GM21529 (cell line): ENCODE measurements around the gene SYNGR1.
"Not testable (repeated sequence)": the region's sequence is repeated elsewhere in the genome, so short reads cannot be mapped to it uniquely, and the experiment has no call there.

Experiments
- ATAC-seq: cut with Tn5 transposase; IDR thresholded peaks from one replicate; pipeline ENCODE4 v1.9.1; 2021; ENCODE audit not compliant: unreplicated experiment

SYNGR1 gene

DNA sequence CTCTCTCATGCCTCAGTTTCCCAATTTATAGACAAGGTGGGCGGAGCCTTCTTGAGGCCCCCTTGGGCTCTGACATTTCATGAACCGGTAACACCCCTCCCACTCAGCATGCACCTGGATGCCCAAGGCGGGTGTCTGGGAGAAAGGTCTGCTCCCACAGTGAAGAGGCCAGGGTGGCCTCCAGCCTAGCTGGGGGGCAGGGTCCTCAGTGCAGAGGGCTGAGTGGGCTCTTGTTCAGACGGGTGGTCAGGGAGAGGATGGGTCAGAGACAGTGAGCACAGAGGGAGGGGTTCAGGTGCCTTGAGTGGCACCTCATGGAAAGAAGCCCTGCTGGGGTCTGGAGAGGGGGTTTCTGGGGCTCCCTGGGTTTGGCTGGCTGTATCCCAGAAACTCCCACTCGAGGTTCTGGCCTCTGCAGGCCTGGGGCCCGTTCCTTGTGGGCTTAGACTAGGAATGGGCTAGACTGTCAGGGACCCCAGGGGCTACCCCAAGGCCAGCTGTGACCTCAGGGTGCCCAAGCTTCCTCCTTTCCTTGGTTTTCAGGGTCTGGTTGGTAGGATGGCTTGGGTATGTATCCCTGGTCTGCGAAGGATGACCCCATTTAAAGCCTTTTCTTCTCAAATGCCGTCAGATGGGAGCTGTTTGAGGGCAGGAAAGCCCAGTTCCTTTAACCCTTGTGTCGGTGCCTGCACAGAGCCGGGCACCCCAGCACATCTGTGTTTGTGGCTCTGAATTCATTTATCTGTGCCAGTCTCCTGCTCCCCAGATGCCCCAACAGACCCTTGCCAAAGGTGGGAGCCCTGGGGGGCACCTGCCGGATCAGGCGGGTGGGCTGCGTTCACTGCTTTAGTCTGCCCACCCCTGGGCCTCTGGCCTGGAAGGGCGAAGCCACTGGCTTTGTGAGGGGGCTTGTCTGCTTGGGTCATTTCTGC, 1.2 kb downstream of the SYNGR1 start:
- ATAC-seq = no peak

DNA sequence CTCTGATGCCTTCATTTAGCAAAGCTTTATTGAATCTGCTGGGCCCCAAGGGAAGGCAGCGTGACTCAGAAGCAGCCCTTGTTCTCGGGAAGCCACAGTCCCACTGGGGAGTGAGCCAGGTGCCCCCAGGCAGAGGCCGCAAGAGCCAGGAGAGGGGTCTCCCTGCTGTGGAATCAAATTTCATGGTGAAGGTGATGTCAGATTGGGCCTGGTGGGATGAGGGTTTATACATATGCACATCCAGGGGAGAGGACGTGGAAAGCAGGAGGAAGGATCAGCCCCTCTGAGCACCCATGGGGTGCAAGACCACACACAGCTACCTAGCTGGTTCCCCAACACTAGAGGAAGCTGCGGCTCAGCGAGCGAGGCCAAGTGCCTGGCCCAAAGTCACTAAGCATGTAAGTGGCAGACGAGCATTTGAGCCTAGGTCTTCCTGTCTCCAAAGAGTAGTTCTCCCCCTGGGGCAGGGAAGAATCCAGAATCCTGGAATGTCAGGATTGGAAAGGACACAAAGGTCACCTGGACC, 2.0 kb downstream of the SYNGR1 start:
- no peak for ATAC-seq

DNA sequence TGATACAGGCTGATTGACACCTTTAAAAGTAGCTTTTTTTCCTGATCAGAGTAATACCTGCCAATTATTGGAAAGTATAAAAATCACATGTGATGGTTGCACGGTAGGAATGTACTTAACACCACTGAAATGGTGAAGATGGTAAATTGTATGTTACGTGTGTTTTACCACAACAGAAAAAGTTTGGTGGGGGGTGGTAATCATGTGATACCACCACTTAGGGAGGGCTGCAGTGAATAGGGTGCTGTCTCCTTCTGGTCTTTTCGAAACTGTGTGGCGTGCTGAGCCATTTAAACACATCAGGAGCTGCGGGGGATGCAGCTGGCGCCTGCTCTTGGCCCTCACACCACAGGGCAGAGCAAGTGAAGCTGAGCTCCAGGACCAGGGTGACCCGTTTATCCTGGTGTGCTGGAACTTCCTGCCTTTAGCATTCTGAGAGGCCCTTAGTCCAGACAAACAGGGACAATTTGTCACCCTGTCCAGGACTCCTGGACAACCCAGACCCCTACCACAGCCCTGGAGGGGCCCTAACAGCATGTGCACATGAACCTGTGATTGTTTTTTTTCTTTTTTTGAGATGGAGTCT, 2.6 kb downstream of the SYNGR1 start:
- ATAC-seq = no peak

DNA sequence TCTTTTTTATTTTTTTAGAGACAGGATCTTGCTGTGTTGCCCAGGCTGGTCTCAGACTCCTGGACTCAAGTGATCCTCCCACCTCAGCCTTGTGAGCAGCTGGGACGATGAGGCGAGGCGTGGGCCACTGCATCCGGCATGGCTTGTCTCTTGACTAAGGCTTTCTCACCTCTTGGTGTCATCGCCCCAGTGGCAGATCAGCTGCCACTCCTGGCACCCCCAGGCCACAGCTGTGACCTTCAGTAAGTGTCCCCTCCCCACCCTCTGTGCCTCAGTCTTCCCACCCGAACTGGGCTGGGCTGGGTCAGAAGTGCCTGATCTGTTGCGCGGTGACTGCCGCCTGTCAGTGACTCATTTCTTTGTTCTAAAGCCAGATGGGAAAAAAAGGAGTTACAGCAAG, 3.6 kb downstream of the SYNGR1 start:
- ATAC-seq = no peak

DNA sequence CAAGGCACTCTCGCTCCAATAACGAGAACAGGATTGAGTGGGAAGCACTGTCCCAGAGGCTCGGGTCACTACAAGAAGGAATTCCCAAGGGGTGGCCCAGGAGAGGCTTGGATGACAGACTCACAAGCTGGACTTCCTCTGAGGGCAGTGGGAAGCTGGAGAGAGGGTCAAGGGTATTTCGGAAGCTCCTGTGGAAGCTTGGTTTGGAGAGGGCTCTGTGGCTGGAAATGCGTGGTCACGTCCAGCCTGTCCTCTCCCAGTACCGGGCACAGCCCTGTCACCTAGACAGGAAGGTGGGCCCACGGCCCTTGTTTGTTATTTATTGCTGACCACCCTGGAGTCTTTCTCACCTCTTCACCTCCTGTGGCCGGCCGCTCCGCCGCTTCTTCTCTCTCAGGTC, 5.3 kb downstream of the SYNGR1 start:
- no peak for ATAC-seq

DNA sequence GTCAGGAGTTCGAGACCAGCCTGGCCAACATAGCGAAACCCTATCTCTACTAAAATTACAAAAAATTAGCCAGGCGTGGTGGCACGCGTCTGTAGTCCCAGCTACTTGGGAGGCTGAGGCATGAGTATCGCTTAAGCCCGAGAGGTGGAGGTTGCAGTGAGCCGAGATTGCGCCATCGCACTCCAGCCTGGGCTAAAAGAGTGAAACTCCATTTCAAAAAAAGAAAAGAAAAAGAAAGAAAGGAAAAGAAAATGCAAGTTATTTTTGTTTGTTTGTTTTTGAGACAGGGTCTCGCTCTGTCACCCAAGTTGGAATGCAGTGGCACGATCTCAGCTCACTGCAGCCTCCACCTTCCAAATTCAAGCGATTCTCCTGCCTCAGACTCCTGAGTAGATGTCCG, 6.0 kb downstream of the SYNGR1 start:
- not testable (repeated sequence) for ATAC-seq

DNA sequence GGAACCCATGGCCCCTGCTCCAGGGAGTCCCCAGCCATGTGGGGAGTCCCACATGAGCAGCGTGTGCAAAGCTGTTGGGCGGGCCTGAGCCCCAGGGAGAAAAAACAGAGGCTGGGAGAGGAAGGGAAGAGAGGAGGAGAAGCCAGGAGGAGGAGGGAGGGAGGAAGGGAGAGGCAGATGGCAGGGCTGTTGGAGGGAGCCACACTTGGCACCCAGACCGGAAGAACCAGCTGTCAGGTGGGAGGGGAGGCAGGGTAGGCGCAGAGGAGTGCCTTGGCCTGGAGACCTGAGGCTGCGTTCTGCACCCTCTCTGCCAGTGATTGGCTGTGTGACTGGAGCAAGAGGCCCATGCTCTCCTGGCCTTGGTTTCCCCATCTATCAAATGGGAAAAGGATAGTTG, 6.7 kb downstream of the SYNGR1 start:
- ATAC-seq = no peak

DNA sequence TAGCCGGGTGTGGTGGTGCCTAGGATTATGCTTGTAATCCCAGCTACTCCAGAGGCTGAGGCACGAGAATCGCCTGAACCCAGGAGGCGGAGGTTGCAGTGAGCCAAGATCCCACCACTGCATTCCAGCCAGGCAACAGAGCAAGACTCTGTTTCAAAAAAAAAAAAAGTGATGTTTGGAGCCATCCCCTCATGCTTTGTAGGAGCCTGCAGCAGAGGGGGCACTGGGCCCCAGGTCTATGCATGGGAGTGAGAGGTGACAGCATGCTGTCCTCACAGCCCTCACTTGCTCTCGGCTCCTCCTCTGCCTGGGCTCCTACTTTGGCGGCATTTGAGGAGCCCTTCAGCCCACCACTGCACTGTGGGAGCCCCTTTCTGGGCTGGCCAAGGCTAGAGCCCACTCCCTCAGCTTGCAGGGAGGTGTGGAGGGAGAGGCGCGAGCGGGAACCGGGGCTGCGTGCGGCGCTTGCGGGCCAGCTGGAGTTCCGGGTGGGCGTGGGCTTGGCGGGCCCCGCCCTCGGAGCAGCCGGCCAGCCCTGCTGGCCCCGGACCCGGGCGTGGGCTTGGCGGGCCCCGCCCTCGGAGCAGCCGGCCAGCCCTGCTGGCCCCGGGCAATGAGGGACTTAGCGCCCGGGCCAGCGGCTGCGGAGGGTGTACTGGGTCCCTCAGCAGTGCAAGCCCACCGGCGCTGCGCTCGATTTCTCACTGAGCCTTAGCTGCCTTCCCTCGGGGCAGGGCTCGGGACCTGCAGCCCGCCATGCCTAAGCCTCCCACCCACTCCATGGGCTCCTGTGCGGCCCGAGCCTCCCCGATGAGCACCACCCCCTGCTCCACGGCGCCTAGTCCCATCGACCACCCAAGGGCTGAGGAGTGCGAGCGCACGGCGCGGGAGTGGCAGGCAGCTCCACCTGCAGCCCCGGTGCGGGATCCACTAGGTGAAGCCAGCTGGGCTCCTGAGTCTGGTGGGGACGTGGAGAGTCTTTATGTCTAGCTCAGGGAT, 7.6 kb downstream of the SYNGR1 start:
- not testable (repeated sequence) for ATAC-seq

DNA sequence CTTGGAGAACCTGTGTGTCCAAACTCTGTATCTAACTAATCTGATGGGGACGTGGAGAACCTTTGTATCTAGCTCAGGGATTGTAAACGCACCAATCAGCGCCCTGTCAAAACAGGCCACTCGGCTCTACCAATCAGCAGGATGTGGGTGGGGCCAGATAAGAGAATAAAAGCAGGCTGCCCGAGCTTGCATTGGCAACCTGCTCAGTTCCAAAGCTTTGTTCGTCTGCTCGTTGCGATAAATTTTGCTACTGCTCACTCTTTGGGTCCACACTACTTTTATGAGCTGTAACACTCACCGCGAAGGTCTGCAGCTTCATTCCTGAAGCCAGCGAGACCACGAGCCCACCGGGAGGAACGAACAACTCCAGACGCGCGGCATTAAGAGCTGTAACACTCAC, 8.4 kb downstream of the SYNGR1 start:
- ATAC-seq = not testable (repeated sequence)

DNA sequence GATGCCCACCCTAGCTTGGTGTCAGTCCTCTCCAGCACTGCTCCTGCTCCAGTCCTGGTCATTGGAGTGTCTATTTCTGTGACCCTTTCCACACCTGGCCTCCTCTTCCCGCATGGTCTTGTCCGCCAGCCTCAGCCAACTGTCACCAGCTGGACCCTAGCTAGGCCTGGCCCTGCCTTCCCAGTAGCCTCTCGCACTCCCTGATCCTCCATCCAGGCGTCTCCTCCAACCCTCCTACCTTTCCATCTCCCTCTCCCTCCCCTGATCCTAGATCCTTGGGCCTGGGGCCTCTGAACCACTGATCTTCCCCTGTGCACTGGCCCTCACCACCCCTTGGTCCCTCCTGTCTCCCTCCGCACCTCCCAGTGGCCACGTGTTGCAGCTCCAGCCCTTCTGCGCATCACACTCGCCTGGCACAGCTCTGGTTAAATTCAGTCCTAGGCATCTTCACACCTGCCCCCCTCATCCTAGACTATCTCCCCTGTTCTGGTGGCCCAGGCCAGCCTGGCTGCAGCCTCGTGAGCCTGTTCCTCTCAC, 9.9 kb downstream of the SYNGR1 start:
- ATAC-seq = no peak

DNA sequence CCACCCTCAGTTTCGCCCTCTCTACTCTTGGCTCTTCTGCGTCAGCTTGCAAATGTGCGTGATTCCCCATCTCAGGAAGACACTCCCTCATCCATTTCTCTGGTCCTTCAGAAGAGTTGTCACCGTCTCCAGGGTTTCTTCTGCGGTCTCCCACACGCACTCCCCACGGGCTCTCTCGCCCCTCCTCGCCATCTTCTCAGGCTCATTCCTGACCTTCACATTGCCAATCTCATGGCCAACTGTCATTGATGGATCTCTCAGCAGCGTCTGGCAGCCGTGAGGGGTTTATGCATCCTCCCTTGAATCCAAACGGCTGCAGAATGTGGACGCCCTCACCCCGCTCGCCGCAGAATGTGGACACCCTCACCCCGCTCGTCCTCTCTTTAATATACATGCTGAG, 10.5 kb downstream of the SYNGR1 start:
- ATAC-seq = no peak

DNA sequence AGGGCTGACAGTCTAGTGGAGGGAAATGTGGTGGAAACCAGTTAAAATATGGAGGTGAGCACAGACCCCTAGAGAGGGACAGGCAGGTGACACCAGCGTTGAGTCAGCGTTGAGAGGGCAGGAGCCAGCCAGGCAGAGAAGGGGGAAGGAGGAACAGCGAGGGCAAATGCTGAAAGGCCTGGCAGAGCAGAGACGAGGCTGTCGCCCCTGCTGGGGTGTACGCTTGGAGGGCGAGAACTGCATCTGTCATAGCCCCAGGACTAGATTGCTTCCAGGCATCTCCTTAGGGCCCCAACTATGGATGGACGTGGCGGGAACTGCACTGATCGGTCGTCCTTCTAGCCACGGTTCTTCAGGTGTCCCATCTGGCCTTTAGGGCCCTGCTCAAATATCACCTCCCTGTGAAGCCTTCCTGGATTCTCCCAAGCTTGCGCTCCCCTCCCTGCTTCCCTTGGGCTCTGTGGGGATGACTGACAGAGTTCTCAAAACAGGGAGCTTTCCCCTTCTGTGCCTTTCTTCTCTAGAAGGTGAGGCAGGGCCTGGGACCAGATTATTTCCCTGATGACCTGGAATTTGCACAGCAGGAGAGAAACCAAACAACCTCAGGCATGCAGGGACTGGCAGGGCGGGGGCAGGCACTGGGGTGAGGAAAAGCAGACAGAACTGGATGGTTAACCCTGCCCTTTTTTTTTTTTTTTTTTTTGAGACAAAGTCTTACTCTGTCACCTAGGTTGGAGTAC, 11.1 kb downstream of the SYNGR1 start:
- no peak for ATAC-seq

DNA sequence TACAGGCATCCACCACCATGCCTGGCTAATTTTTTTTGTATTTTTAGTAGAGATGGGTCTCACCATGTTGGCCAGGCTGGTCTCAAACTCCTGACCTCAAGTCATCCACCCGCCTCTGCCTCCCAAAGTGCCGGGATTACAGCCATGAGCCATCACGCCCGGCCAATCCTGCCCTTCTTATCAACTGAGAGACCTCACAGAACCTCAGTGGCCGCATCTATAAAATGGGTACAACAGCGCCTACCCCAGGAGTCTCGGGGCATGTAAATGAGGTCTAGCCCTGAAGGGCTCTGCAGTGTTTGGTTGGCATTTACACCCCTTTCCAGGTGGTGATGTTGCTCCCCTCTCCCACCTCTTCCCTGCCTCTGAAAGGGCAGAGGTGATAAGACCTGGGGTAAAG, 11.7 kb downstream of the SYNGR1 start:
- ATAC-seq = no peak

DNA sequence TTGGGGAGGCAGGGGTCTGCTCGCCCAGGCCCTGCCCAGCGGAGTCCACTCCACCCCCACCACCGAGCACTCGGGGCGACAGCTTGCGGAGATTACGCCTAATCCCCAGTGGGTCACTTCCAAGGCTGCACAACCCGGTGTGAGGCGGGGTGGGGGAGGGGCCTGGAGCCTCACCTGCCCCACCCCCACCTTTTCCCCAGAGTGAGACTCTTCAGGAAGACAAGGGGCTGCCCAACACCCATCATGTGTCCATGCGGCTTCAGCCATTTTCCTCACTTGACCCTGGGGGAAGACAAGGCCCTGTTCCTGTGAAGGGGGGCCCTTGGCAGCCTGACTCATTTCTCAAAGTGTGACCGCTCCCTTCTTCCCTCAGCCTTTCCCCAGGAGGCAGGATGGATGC, 12.5 kb downstream of the SYNGR1 start:
- no peak for ATAC-seq

DNA sequence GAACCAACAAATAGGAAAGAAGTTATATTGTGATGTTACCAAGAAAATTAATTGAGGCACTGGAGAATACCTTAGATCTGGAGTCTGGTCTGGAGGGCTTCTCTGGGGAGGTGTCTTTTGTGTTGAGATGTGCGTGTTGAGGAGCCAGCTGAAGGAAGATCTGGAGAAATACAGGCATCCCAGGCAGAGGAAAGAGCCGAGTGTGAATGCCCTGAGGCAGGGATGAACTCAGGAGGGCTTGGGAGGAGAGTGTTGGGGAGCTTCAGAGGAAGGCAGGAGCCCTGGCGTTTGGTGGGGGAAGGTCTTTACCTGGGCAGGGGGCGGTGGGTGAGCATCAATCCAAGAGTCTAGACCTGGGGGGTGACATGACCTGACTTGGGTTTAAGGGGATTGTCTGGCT, 13.1 kb downstream of the SYNGR1 start:
- ATAC-seq = no peak

DNA sequence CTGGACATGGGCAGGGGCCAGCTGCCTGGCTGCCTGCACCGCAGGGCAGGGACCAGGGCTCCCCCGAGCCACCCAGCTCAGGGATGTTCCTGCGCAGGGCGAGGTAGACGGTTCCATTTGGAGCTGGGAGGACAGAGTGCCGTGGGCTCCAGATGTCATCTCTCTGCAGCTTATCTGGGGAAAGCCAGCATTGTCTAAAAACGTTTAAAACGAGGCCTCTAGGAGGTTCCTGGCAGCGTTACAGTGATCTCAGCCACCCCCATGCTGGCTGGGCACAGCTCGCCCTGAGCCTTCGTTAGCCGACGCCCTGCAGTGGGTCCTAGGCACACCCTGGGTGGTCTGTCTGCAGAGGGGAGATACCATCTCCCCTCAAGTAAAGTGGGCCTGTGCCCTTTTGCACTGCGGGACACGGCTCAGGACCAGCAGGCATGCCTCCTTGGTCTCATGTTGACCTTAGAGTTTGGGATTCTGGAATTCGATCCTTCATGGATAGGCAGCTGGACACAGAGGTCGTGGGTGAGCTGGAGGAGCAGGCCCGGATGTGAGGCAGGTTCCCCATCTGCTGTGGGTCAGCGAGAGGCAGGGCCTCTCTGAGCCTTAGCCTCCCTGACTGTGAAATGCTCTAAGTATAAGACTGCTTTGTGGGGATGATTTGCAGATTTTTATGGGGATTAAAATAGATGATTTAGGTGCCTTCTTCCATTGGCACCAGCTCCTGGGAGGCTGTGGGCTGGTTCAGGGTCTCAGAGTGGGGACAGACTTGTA, 14.1 kb downstream of the SYNGR1 start:
- no peak for ATAC-seq

DNA sequence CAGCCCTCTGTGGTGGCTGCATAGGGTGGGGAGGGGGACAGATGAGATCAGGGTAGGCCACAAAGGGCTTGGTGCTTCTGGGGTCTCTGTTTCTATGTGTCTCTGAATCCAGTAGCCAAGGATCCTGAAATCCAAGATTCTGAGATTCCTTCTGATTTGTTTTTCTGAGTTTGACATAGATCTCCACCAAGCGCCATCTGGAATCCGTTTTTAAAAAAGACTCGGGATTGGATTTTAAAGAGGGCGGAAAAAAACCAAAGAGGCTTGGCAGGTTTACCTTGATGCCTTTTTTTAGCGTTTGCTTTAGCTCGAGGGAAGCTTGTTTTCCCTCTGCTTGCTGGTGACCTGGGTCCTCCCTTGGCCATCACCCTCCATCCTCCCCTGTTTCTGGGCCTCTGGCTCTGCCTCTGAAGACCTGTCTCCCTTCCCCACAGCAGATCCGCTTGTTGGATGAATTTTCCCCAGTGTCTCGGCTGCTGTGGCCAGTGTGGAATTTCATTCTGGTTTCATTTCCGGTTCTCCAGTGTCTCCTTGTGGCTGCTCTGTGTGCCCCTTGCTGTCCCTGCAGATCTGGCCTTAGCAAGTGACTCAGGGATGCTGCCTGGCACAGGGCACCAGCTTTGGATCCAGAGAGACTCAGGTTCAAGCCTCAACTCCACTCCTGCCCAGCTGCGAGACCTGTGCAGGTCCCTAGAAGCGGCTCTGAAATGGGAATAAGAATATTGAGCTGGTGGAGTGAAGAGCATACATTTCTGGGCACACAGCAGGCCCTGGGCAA, 15.1 kb downstream of the SYNGR1 start:
- no peak for ATAC-seq

DNA sequence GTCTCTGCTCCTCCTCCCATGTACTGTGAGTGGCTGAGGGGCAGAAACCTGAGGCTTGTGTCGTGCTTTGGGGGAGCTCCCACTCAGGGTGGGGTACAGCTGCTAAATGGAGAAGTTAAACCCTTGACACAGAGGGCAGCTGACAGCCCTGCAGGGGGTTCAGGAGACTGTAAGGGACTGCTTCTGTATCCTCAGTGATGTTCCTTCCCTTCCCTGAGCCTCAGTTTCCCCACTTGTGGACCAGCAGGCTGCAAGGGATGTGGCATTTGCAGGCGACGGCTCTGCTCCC, 15.6 kb downstream of the SYNGR1 start:
- ATAC-seq = no peak

DNA sequence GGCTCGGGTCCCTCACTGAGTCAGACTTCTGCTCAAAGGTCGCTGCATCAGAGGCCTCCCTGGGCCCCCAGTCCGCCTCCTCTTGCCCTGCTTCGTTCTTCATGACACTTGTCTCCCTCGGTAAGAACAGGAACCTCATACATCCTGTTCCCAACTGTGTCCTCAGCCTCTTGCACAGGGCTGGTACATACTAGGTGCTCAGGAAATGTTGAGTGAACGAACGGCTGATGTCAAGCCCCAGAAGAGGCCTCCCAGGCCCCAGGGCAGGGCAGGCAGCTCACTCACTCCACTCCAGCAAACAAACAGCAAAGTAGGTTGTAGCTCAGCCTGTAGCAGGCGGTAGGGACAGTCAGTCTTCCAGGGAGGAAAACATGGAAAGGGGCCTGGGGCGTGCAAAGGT, 17.2 kb downstream of the SYNGR1 start:
- no peak for ATAC-seq
